Left lobe of liver (tissue), 2 donors: Measurements from ENCODE around the gene TP53. TPM values are rescaled to one million over a fixed set of nuclear protein-coding genes. Genes with fewer than 3 reads are reported as not detected.
"Not testable (repeated sequence)": the region's sequence is repeated elsewhere in the genome, so short reads cannot be mapped to it uniquely, and the experiment has no call there.

Experiments
- ATAC-seq: fragments of 200-7000 bp; cut with Tn5 transposase; one replicate; pipeline ENCODE4 v1.9.1; 2020; ENCODE audit warnings: mild to moderate bottlenecking, moderate library complexity
- DNase-seq: peaks from one replicate; pipeline ENCODE4 v3.0.0-alpha.2; 2020; ENCODE audit warnings: low spot score
- total RNA-seq: library from RNA; stranded (reverse); gene quantifications from one replicate; pipeline ENCODE4 v1.2.1, GENCODE V29; 2021
- donor health status: DM: no; HTN: no; CAD: no; lungs with moderate emphysema.
- donor health status: DM: no; HTN: yes; CAD: no.

Gene TP53
- total RNA-seq, 1 donor from 2014 or later: 13.6 TPM

GRCh38 chr17:7634384-7634783 is 52.9 kb downstream of the TP53 start:
- ATAC-seq (no peak), DNase-seq (no peak)

- DNase-seq (peak; percentile 77), ATAC-seq (peak; percentile 71)
Measured at GRCh38 chr17:7633093-7633492, 54.2 kb downstream of the TP53 start.

- DNase-seq (no peak), ATAC-seq (peak; percentile 51)
Measured at GRCh38 chr17:7632492-7632894, 54.8 kb downstream of the TP53 start.

GRCh38 chr17:7631398-7632380 is 55.6 kb downstream of the TP53 start:
- peak; percentile 55 for ATAC-seq
- DNase-seq: peak; percentile 87

- no peak for DNase-seq
- ATAC-seq: no peak
Measured at GRCh38 chr17:7629939-7630571, 57.2 kb downstream of the TP53 start, which contains the start of gene SHBG. TSS of gene SHBG (plus strand) at chr17:7630135. CDS start at chr17:7630173, 38 bp downstream.

- DNase-seq (peak; percentile 97), ATAC-seq (peak; percentile 84)
Measured at GRCh38 chr17:7627250-7628121, 59.8 kb downstream of the TP53 start, which contains the start of gene SAT2. TSS of gene SAT2 (minus strand) at chr17:7627821. CDS start at chr17:7627635, 186 bp downstream.

GRCh38 chr17:7626956-7627249 is 60.4 kb downstream of the TP53 start:
- DNase-seq (no peak), ATAC-seq (no peak)

- ATAC-seq (peak; percentile 6), DNase-seq (no peak)
Measured at GRCh38 chr17:7626307-7626706, 61.0 kb downstream of the TP53 start.

GRCh38 chr17:7625749-7626148 is 61.5 kb downstream of the TP53 start:
- ATAC-seq: not testable (repeated sequence)
- DNase-seq: peak; percentile 67

- peak; percentile 3 for ATAC-seq
- DNase-seq: no peak
Measured at GRCh38 chr17:7623661-7624060, 63.6 kb downstream of the TP53 start.

- no peak for ATAC-seq
Measured at GRCh38 chr17:7620835-7621234, 66.5 kb downstream of the TP53 start.

GRCh38 chr17:7618608-7619007 is 68.7 kb downstream of the TP53 start:
- DNase-seq (no peak), ATAC-seq (no peak)

More at GRCh38 chr17:7620835-7621234, 66.5 kb downstream of the TP53 start:
- DNase-seq: no peak

Other genes with a start within 250 kb of the TP53 start
- gene FGF11, start 248.0 kb downstream of the TP53 start, total RNA-seq: 0.86 TPM
- 10.9 TPM for gene CHRNB1, start 242.4 kb downstream of the TP53 start, total RNA-seq
- 7.9 TPM for gene ZBTB4, start 207.9 kb downstream of the TP53 start, total RNA-seq
- gene SLC35G6, start 206.0 kb downstream of the TP53 start, total RNA-seq: not detected
- 55.9 TPM for gene POLR2A, start 203.1 kb downstream of the TP53 start, total RNA-seq
- gene TNFSF12, start 138.4 kb downstream of the TP53 start, total RNA-seq: 9.3 TPM
- gene TNFSF13, start 128.7 kb downstream of the TP53 start, total RNA-seq: 5.9 TPM
- 14.1 TPM for gene SENP3, start 125.6 kb downstream of the TP53 start, total RNA-seq
- 44.2 TPM for gene CD68, start 107.9 kb downstream of the TP53 start, total RNA-seq
- 49.4 TPM for gene MPDU1, start 103.6 kb downstream of the TP53 start, total RNA-seq
- 0.20 TPM for gene SOX15, start 97.4 kb downstream of the TP53 start, total RNA-seq
- gene FXR2, start 72.6 kb downstream of the TP53 start, total RNA-seq: 19.0 TPM
- gene SAT2, start 59.7 kb downstream of the TP53 start, total RNA-seq: 100 TPM
- 4.6 TPM for gene SHBG, start 57.4 kb downstream of the TP53 start, total RNA-seq
- gene ATP1B2, start 36.6 kb downstream of the TP53 start, total RNA-seq: 1.3 TPM
- 4.9 TPM for gene WRAP53, start 987 bp upstream of the TP53 start, total RNA-seq
- gene EFNB3, start 17.7 kb upstream of the TP53 start, total RNA-seq: 0.63 TPM
- 0.15 TPM for gene DNAH2, start 30.3 kb upstream of the TP53 start, total RNA-seq
- gene KDM6B, start 146.7 kb upstream of the TP53 start, total RNA-seq: 18.1 TPM
- gene TMEM88, start 167.6 kb upstream of the TP53 start, total RNA-seq: 1.3 TPM
- gene NAA38, start 170.1 kb upstream of the TP53 start, total RNA-seq: 33.5 TPM
- gene CYB5D1, start 170.5 kb upstream of the TP53 start, total RNA-seq: 12.4 TPM
- 5.7 TPM for gene CHD3, start 201.3 kb upstream of the TP53 start, total RNA-seq
- 0.23 TPM for gene RNF227, start 228.8 kb upstream of the TP53 start, total RNA-seq
- 1.3 TPM for gene KCNAB3, start 242.4 kb upstream of the TP53 start, total RNA-seq
- 41.1 TPM for gene TRAPPC1, start 244.5 kb upstream of the TP53 start, total RNA-seq
- 8.9 TPM for gene CNTROB, start 244.7 kb upstream of the TP53 start, total RNA-seq